SU-DHL-6 (cell line): ENCODE data around the gene SLC41A3.

Source experiments
- EZH2phosphoT487 ChIP-seq: fragments of 200-600 bp; sonication (generic), shearing (Covaris generic); conservative IDR thresholded peaks from 2 replicates; pipeline ENCODE4 v1.6.1; 2018; ENCODE audit warnings: mild to moderate bottlenecking, antibody characterized with exemption, low read length, moderate library complexity, mixed read lengths
- TF ChIP-seq, protein P1 (sequence below): fragments of 200-600 bp; sonication (generic); IDR thresholded peaks from one replicate; pipeline ENCODE4 v1.5.1; 2017; ENCODE audit warnings: antibody characterized with exemption, mild to moderate bottlenecking, low read length, moderate library complexity; ENCODE audit not compliant: insufficient read depth, poor library complexity, severe bottlenecking

DNA sequence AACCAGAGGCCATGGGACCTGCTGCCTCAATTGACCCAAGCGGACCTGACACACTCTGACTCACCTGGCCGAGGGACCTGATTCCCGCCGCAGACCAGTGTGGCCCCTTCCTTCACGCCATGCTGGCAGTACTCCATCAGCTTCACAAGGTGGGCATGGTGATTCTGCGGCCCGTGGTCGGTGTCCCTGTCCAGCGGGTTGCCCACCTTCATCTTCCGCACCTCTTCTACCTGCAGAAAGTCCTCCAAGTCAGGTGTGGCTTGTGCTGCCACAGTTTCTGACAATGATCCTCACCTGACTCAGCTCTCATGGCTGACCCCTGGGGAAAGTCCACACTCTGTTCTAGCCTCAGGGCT, 25.9 kb upstream of the SLC41A3 start:
- TF ChIP-seq, protein P1, sequence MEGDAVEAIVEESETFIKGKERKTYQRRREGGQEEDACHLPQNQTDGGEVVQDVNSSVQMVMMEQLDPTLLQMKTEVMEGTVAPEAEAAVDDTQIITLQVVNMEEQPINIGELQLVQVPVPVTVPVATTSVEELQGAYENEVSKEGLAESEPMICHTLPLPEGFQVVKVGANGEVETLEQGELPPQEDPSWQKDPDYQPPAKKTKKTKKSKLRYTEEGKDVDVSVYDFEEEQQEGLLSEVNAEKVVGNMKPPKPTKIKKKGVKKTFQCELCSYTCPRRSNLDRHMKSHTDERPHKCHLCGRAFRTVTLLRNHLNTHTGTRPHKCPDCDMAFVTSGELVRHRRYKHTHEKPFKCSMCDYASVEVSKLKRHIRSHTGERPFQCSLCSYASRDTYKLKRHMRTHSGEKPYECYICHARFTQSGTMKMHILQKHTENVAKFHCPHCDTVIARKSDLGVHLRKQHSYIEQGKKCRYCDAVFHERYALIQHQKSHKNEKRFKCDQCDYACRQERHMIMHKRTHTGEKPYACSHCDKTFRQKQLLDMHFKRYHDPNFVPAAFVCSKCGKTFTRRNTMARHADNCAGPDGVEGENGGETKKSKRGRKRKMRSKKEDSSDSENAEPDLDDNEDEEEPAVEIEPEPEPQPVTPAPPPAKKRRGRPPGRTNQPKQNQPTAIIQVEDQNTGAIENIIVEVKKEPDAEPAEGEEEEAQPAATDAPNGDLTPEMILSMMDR = no peak
- no peak for TF ChIP-seq EZH2phosphoT487
